B cell (primary cell): ENCODE data around the gene GPR78. TPM values are rescaled to one million over a fixed set of nuclear protein-coding genes. Genes with fewer than 3 reads are reported as not detected.

Source experiments
- ATAC-seq: fragments of 200-7000 bp; cut with Tn5 transposase; one replicate; pipeline ENCODE4 v1.10.0; 2021; ENCODE audit warnings: low read depth, mild to moderate bottlenecking, moderate number of reproducible peaks, moderate library complexity
- CTCF ChIA-PET: fragments of 350-600 bp; sonication (Branson Sonifier 250); formaldehyde crosslinking; loops from one replicate; lab custom pipeline; 2021; ENCODE audit warnings: antibody characterized with exemption, inconsistent platforms; lab: Charles Lee
- POLR2A ChIA-PET: fragments of 350-600 bp; sonication (Branson Sonifier 250); formaldehyde crosslinking; loops from one replicate; lab custom pipeline; 2021; ENCODE audit warnings: antibody characterized with exemption; lab: Charles Lee
- DNase-seq: peaks from one replicate; pipeline ENCODE4 v3.0.0; 2013
- H2AFZ ChIP-seq: 2 replicates; pipeline ENCODE4 v1.6.1; 2012; ENCODE audit warnings: mild to moderate bottlenecking, low read depth, low read length; ENCODE audit not compliant: insufficient read depth, poor library complexity, severe bottlenecking
- H3K27ac ChIP-seq, 2 donors: 1 replicate in 1 of 2; 2 replicates in 1 of 2; pipeline ENCODE4 v1.5.1; 2012 to 2013; ENCODE audit warnings: low read length in 2 of 2, mild to moderate bottlenecking in 2 of 2, moderate library complexity in 1 of 2
- H3K27me3 ChIP-seq, 4 experiments: fragments of 200-600 bp in 1 of 4; sonication (generic) in 1 of 4; replicated peaks in 1 of 4; 1 replicate in 2 of 4; 2 replicates in 2 of 4; pipeline versions ENCODE4 v1.6.1 to v1.7.0; 2013 to 2016; ENCODE audit warnings: low read length in 3 of 4, mild to moderate bottlenecking in 2 of 4, mixed read lengths in 1 of 4, moderate library complexity in 1 of 4; ENCODE audit not compliant: insufficient read depth in 4 of 4, control insufficient read depth in 3 of 4; ENCODE audit errors: control extremely low read depth in 1 of 4
- H3K36me3 ChIP-seq, 2 experiments: replicated peaks in 1 of 2; 1 replicate in 1 of 2; 2 replicates in 1 of 2; pipeline versions ENCODE4 v1.6.1 to v1.7.1; 2013; ENCODE audit warnings: low read length in 1 of 2; ENCODE audit not compliant: insufficient read depth in 2 of 2, control insufficient read depth in 1 of 2; ENCODE audit errors: control extremely low read depth in 1 of 2, extremely low read depth in 1 of 2
- H3K4me1 ChIP-seq, 2 donors: fragments of 200-600 bp in 1 of 2; sonication (generic) in 1 of 2; 1 replicate in 1 of 2; 2 replicates in 1 of 2; pipeline versions ENCODE4 v1.5.1 to v1.6.1; 2013 to 2017; ENCODE audit warnings: low read length in 2 of 2; ENCODE audit not compliant: control insufficient read depth in 2 of 2, insufficient read depth in 2 of 2
- H3K4me2 ChIP-seq: replicated peaks from 2 replicates; pipeline ENCODE3; 2012; ENCODE audit warnings: mild to moderate bottlenecking, low read depth, low read length; ENCODE audit not compliant: poor library complexity, severe bottlenecking
- H3K4me3 ChIP-seq, 5 experiments: fragments of 200-600 bp in 1 of 5; sonication (generic) in 1 of 5; 1 replicate in 3 of 5; 2 replicates in 2 of 5; pipeline versions ENCODE4 v1.5.1 to v1.7.0; 2011 to 2016; ENCODE audit warnings: low read length in 4 of 5, mild to moderate bottlenecking in 4 of 5, low read depth in 2 of 5, control low read depth in 1 of 5, moderate library complexity in 1 of 5; ENCODE audit not compliant: insufficient read depth in 1 of 5; ENCODE audit errors: control extremely low read depth in 1 of 5, extremely low read depth in 1 of 5
- H3K79me2 ChIP-seq: fragments of 200-600 bp; sonication (generic); one replicate; pipeline ENCODE4 v1.6.0; 2016; ENCODE audit warnings: low read length; ENCODE audit not compliant: control insufficient read depth, insufficient read depth
- H3K9ac ChIP-seq: fragments of 200-600 bp; sonication (generic); 2 replicates; pipeline ENCODE4 v1.6.1; 2017; ENCODE audit warnings: mild to moderate bottlenecking, low read length, moderate library complexity
- H3K9me3 ChIP-seq, 3 donors: one replicate each; pipeline versions ENCODE4 v1.6.1 to v1.7.1; 2013; ENCODE audit warnings: low read length in 2 of 3; ENCODE audit not compliant: control insufficient read depth in 2 of 3, insufficient read depth in 1 of 3; ENCODE audit errors: control extremely low read depth in 1 of 3
- H4K20me1 ChIP-seq: 2 replicates; pipeline ENCODE4 v1.6.0; 2012; ENCODE audit warnings: mild to moderate bottlenecking, low read length; ENCODE audit not compliant: insufficient read depth, control insufficient read depth, poor library complexity, severe bottlenecking
- H3K27ac Mint-ChIP-seq: one replicate; pipeline ENCODE4 v1.8.0; 2021; ENCODE audit warnings: mixed read lengths
- H3K27me3 Mint-ChIP-seq: one replicate; pipeline ENCODE4 v1.8.0; 2021; ENCODE audit warnings: mixed read lengths
- H3K4me1 Mint-ChIP-seq: one replicate; pipeline ENCODE4 v1.8.0; 2021; ENCODE audit warnings: mixed read lengths
- H3K4me3 Mint-ChIP-seq: one replicate; pipeline ENCODE4 v1.8.0; 2021; ENCODE audit warnings: mixed read lengths
- H3K9me3 Mint-ChIP-seq: one replicate; pipeline ENCODE4 v1.8.0; 2022; ENCODE audit warnings: mixed read lengths; ENCODE audit not compliant: insufficient read depth
- CTCF ChIP-seq: fragments of 200-600 bp; IDR thresholded peaks from one replicate; pipeline ENCODE4 v1.8.0; 2022; ENCODE audit warnings: antibody characterized with exemption, mild to moderate bottlenecking
- EZH2 ChIP-seq: IDR thresholded peaks from 2 replicates; pipeline ENCODE4 v1.6.1; 2012; ENCODE audit warnings: borderline replicate concordance, low read depth, mild to moderate bottlenecking, moderate library complexity, low read length; ENCODE audit not compliant: insufficient read depth, poor library complexity, severe bottlenecking
- WGBS: methylation state at CpG from one replicate; pipeline ENCODE4 v1.1.5; 2013; ENCODE audit warnings: missing lambda C conversion rate; ENCODE audit not compliant: insufficient coverage; 5-methylcytosine and 5-hydroxymethylcytosine counted together
- intact Hi-C: fragments of 100-400 bp; cut with micrococcal nuclease; formaldehyde crosslinking; loops from one replicate; pipeline ENCODE4 v1.10.0; 2022
- polyA plus RNA-seq: library from polyadenylated mRNA; depleted of rRNA; stranded (reverse); fragments of >200 nt; gene quantifications from 2 replicates; pipeline ENCODE4 v1.2.3, GENCODE V29; 2012
- total RNA-seq, 2 donors: library from RNA; stranded (reverse); fragments of 120-200 nt in 1 of 2; gene quantifications; 1 replicate in 1 of 2; 2 replicates in 1 of 2; pipeline versions ENCODE4 v1.2.3 to v1.2.4, GENCODE V29; 2013 to 2022

Gene GPR78
- total and polyA plus RNA-seq, 2 donors (not counting 1 experiment from before 2014, with no cell fraction given) = not detected

- ATAC-seq (no peak), DNase-seq (no peak)
- H3K27ac ChIP-seq = no peak overlapping the region
- intact Hi-C loops = no loop called here
- Mint-ChIP-seq H3K27ac (no peak overlapping the region), H3K4me1 (no peaks in the 10 kb centered on the region), H3K9me3 (no peaks in the 10 kb centered on the region), H3K27me3 (no peaks in the 10 kb centered on the region), H3K4me3 (no peak overlapping the region)
- CTCF ChIA-PET = no interaction called here
- peaks cover 0 to 3% (median 0%) of the 10 kb centered on the region in 3 donors for H3K9me3 ChIP-seq
- no peaks in the 10 kb centered on the region for H3K79me2 ChIP-seq
- no peaks in the 10 kb centered on the region for H3K36me3 ChIP-seq
- POLR2A ChIA-PET = no interaction called here
- 84% methylated on average over 21 of the region's 21 CpGs for WGBS
- H4K20me1 ChIP-seq = no peaks in the 10 kb centered on the region
- no peaks in the 10 kb centered on the region for H3K27me3 ChIP-seq
- no peak overlapping the region for H3K9ac ChIP-seq
- TF ChIP-seq EZH2 (no peak), CTCF (no peak)
- H2AFZ ChIP-seq = no peak overlapping the region
- H3K4me2 ChIP-seq = no peak overlapping the region
- no peaks in the 10 kb centered on the region for H3K4me1 ChIP-seq
- H3K4me3 ChIP-seq = no peak overlapping the region
Measured at GRCh38 chr4:8558080-8558960, 21.9 kb upstream of the GPR78 start.

GRCh38 chr4:8559011-8559410 is 21.2 kb upstream of the GPR78 start:
- Histone ChIP-seq H3K4me2 (no peak overlapping the region), H2AFZ (no peak overlapping the region), H3K9me3 (peaks cover 0 to 3% (median 0%) of the 10 kb centered on the region in 3 donors), H3K36me3 (no peaks in the 10 kb centered on the region), H3K4me1 (no peaks in the 10 kb centered on the region), H3K4me3 (no peak overlapping the region), H3K9ac (no peak overlapping the region), H3K27me3 (no peaks in the 10 kb centered on the region), H3K27ac (no peak overlapping the region), H3K79me2 (no peaks in the 10 kb centered on the region), H4K20me1 (no peaks in the 10 kb centered on the region)
- ChIA-PET POLR2A (no interaction called here), CTCF (no interaction called here)
- 90% methylated on average over 11 of the region's 11 CpGs for WGBS
- Mint-ChIP-seq H3K9me3 (no peaks in the 10 kb centered on the region), H3K4me3 (no peak overlapping the region), H3K27ac (no peak overlapping the region), H3K4me1 (no peaks in the 10 kb centered on the region), H3K27me3 (no peaks in the 10 kb centered on the region)
- intact Hi-C loops = no loop called here
- DNase-seq (no peak), ATAC-seq (no peak)
- no peak for TF ChIP-seq EZH2
- TF ChIP-seq CTCF = no peak
